ENCODE data around the gene OCRL.

OCRL gene

DNA sequence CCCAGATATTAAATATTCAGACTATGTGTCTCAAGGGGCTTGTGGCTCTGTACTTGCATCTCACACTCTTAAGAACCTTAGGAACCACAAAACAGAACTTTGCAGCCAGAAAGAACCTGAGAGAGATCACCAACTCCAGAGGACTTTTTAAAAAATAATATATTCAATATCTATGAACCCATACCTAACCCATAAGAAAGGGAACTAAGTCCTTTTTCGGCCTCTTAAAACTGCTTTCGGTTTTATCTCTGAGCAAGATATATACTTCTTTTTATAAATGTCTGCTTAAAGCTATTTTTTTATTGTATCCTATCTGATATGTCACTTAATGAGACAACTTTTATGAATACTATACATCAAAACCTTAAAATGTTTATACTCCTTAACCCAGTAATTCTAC, 27.6 kb upstream of the OCRL start:
- Histone ChIP-seq H3K27me3 (ENCODE audit: insufficient read depth, low read length, poor library complexity, severe bottlenecking) (no peaks in the 10 kb centered on the region), H3K4me1 (ENCODE audit: insufficient read depth, low read length, poor library complexity, severe bottlenecking) (no peaks in the 10 kb centered on the region), H3K36me3 (ENCODE audit: insufficient read depth, low read length) (no peaks in the 10 kb centered on the region), H3K9ac (ENCODE audit: low read depth, low read length, poor library complexity, severe bottlenecking) (no peak overlapping the region), H3K79me2 (ENCODE audit: insufficient read depth, low read length) (no peaks in the 10 kb centered on the region), H3K4me2 (ENCODE audit: low read depth, low read length, poor library complexity, severe bottlenecking) (no peak overlapping the region), H3K9me2 (replicated peaks; ENCODE audit: low read depth, low read length) (no peaks in the 10 kb centered on the region), H3K4me3 (ENCODE audit: low read length, poor library complexity, severe bottlenecking) (no peak overlapping the region), H3F3A (ENCODE audit: low read depth) (no peaks in the 10 kb centered on the region), H4K20me1 (ENCODE audit: insufficient read depth, low read length, poor library complexity, severe bottlenecking) (no peaks in the 10 kb centered on the region), H3K9me3 (ENCODE audit: insufficient read depth, low read depth, low read length) (no peaks in the 10 kb centered on the region), H2AFZ (ENCODE audit: low read length) (no peak overlapping the region)
- TF ChIP-seq EZH2phosphoT487 (IDR thresholded peaks at IDR 0.05; ENCODE audit: borderline replicate concordance) (no peak), CTCF (conservative IDR thresholded peaks at IDR 0.05; ENCODE audit: low read length) (no peak)

DNA sequence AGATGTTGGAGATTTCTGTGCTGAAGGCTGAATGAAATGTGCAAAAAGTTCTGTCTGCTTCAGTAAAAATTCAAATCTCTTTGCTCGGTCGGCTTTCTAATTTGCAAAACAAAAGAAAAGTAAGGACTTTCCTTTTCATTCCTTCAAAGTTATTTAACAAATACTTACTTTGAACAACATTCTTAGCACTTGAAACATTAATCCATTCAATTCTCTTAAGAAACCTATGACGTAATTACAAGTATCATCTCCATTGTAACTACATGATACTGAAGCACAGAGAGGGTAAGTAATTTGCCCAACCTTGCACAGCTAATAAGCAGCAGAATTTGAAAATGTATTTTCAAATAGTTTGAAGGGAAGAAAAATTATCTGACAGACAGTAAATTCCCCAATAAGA, 23.7 kb upstream of the OCRL start:
- no peak overlapping the region for H3K9ac ChIP-seq (ENCODE audit: low read depth, low read length, poor library complexity, severe bottlenecking)
- H2AFZ ChIP-seq (ENCODE audit: low read length), result no peak overlapping the region
- H3K36me3 ChIP-seq (ENCODE audit: insufficient read depth, low read length), result no peaks in the 10 kb centered on the region
- TF ChIP-seq CTCF (conservative IDR thresholded peaks at IDR 0.05; ENCODE audit: low read length), result no peak
- H3K79me2 ChIP-seq (ENCODE audit: insufficient read depth, low read length), result no peaks in the 10 kb centered on the region
- H3K4me2 ChIP-seq (ENCODE audit: low read depth, low read length, poor library complexity, severe bottlenecking), result no peak overlapping the region
- no peaks in the 10 kb centered on the region for H3K27me3 ChIP-seq (ENCODE audit: insufficient read depth, low read length, poor library complexity, severe bottlenecking)
- no peaks in the 10 kb centered on the region for H3K9me2 ChIP-seq (replicated peaks; ENCODE audit: low read depth, low read length)
- no peaks in the 10 kb centered on the region for H4K20me1 ChIP-seq (ENCODE audit: insufficient read depth, low read length, poor library complexity, severe bottlenecking)
- H3K4me3 ChIP-seq (ENCODE audit: low read length, poor library complexity, severe bottlenecking), result no peak overlapping the region
- no peaks in the 10 kb centered on the region for H3K4me1 ChIP-seq (ENCODE audit: insufficient read depth, low read length, poor library complexity, severe bottlenecking)
- no peaks in the 10 kb centered on the region for H3F3A ChIP-seq (ENCODE audit: low read depth)
- no peaks in the 10 kb centered on the region for H3K9me3 ChIP-seq (ENCODE audit: insufficient read depth, low read depth, low read length)

GRCh38 chrX:129520151-129520550, 19.9 kb upstream of the OCRL start:
- no peaks in the 10 kb centered on the region for H3K9me2 ChIP-seq (replicated peaks; ENCODE audit: low read depth, low read length)
- no peaks in the 10 kb centered on the region for H3K36me3 ChIP-seq (ENCODE audit: insufficient read depth, low read length)
- no peaks in the 10 kb centered on the region for H3K27me3 ChIP-seq (ENCODE audit: insufficient read depth, low read length, poor library complexity, severe bottlenecking)
- no peak for TF ChIP-seq EZH2phosphoT487 (IDR thresholded peaks at IDR 0.05; ENCODE audit: borderline replicate concordance)
- no peak for TF ChIP-seq CTCF (conservative IDR thresholded peaks at IDR 0.05; ENCODE audit: low read length)
- H3K4me2 ChIP-seq (ENCODE audit: low read depth, low read length, poor library complexity, severe bottlenecking), result no peak overlapping the region
- no peak overlapping the region for H3K9ac ChIP-seq (ENCODE audit: low read depth, low read length, poor library complexity, severe bottlenecking)
- H3K79me2 ChIP-seq (ENCODE audit: insufficient read depth, low read length), result no peaks in the 10 kb centered on the region
- no peaks in the 10 kb centered on the region for H3F3A ChIP-seq (ENCODE audit: low read depth)
- H3K9me3 ChIP-seq (ENCODE audit: insufficient read depth, low read depth, low read length), result no peaks in the 10 kb centered on the region
- H3K4me3 ChIP-seq (ENCODE audit: low read length, poor library complexity, severe bottlenecking), result no peak overlapping the region
- peaks cover 8% of the 10 kb centered on the region for H3K4me1 ChIP-seq (ENCODE audit: insufficient read depth, low read length, poor library complexity, severe bottlenecking)
- no peak overlapping the region for H2AFZ ChIP-seq (ENCODE audit: low read length)
- H4K20me1 ChIP-seq (ENCODE audit: insufficient read depth, low read length, poor library complexity, severe bottlenecking), result no peaks in the 10 kb centered on the region

All from Loucy (cell line).